Measurements from ENCODE around the gene ATOX1.
A peak's percentile ranks its signal among the peaks of the same experiment; 100 is the strongest.

Gene ATOX1

GRCh38 chr5:151771259-151772028 is 13.0 kb upstream of the ATOX1 start, which contains the start of gene G3BP1 (continued):
- TF ChIP-seq ZEB2 (tag by site-specific recombination; IDR thresholded peaks at IDR 0.05) (peak; percentile 42; the same call in 1 of the 2 replicates), ZNF433 (tag by site-specific recombination; IDR thresholded peaks at IDR 0.05; ENCODE audit: low read depth) (no peak), TCF7L2 (IDR thresholded peaks at IDR 0.05; ENCODE audit: borderline replicate concordance, low read depth, low read length) (no peak), ZNF654 (tag by site-specific recombination; IDR thresholded peaks at IDR 0.05; ENCODE audit: low read depth) (peak; percentile 66), ZNF843 (tag by site-specific recombination; IDR thresholded peaks at IDR 0.05) (peak; percentile 23; the same call in 1 of the 2 replicates), KLF1 (tag by site-specific recombination; IDR thresholded peaks at IDR 0.05) (peak; percentile 58), ZNF121 (tag by site-specific recombination; IDR thresholded peaks at IDR 0.05) (no peak), GLIS2 (tag by site-specific recombination; IDR thresholded peaks at IDR 0.05) (no peak; the same call in 1 of the 2 replicates), KLF10 (tag by site-specific recombination; IDR thresholded peaks at IDR 0.05) (peak; percentile 93), ZFHX2 (tag by site-specific recombination; conservative IDR thresholded peaks at IDR 0.05) (peak; percentile 72), SP3 (tag by site-specific recombination; IDR thresholded peaks at IDR 0.05) (peak; percentile 96), ZNF600 (tag by site-specific recombination; IDR thresholded peaks at IDR 0.05) (peak; percentile 41; the same call in 1 of the 2 replicates), KLF9 (tag by site-specific recombination; IDR thresholded peaks at IDR 0.05; ENCODE audit: low read depth) (peak; percentile 81), TRIM28 (IDR thresholded peaks at IDR 0.05; ENCODE audit: borderline replicate concordance, low read length) (0 out of 2 replicates have a peak, but pooled peaks have one; percentile 33), CTCF (tag by site-specific recombination; IDR thresholded peaks at IDR 0.05) (peak; percentile 69), ZNF394 (tag by site-specific recombination; IDR thresholded peaks at IDR 0.05; ENCODE audit: borderline replicate concordance) (peak; percentile 33; the same call in 1 of the 2 replicates), ZNF324 (tag by site-specific recombination; IDR thresholded peaks at IDR 0.05) (peak; percentile 41; the same call in 1 of the 2 replicates), HOXA7 (CRISPR knock-in tag; IDR thresholded peaks at IDR 0.05; ENCODE audit: borderline replicate concordance) (no peak), ZNF623 (tag by site-specific recombination; IDR thresholded peaks at IDR 0.05) (no peak), ZNF2 (tag by site-specific recombination; IDR thresholded peaks at IDR 0.05) (peak; percentile 56), ZNF501 (tag by site-specific recombination; IDR thresholded peaks at IDR 0.05) (0 out of 2 replicates have a peak, but pooled peaks have one; percentile 50), ZNF580 (tag by site-specific recombination; IDR thresholded peaks at IDR 0.05) (peak; percentile 60), ZSCAN4 (tag by site-specific recombination; IDR thresholded peaks at IDR 0.05) (peak; percentile 34; the same call in 1 of the 2 replicates)
- TF ChIP-seq, protein P1, sequence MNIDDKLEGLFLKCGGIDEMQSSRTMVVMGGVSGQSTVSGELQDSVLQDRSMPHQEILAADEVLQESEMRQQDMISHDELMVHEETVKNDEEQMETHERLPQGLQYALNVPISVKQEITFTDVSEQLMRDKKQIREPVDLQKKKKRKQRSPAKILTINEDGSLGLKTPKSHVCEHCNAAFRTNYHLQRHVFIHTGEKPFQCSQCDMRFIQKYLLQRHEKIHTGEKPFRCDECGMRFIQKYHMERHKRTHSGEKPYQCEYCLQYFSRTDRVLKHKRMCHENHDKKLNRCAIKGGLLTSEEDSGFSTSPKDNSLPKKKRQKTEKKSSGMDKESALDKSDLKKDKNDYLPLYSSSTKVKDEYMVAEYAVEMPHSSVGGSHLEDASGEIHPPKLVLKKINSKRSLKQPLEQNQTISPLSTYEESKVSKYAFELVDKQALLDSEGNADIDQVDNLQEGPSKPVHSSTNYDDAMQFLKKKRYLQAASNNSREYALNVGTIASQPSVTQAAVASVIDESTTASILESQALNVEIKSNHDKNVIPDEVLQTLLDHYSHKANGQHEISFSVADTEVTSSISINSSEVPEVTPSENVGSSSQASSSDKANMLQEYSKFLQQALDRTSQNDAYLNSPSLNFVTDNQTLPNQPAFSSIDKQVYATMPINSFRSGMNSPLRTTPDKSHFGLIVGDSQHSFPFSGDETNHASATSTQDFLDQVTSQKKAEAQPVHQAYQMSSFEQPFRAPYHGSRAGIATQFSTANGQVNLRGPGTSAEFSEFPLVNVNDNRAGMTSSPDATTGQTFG (tag by site-specific recombination; IDR thresholded peaks at IDR 0.05; ENCODE audit: borderline replicate concordance) = no peak
- TF ChIP-seq, protein P2, sequence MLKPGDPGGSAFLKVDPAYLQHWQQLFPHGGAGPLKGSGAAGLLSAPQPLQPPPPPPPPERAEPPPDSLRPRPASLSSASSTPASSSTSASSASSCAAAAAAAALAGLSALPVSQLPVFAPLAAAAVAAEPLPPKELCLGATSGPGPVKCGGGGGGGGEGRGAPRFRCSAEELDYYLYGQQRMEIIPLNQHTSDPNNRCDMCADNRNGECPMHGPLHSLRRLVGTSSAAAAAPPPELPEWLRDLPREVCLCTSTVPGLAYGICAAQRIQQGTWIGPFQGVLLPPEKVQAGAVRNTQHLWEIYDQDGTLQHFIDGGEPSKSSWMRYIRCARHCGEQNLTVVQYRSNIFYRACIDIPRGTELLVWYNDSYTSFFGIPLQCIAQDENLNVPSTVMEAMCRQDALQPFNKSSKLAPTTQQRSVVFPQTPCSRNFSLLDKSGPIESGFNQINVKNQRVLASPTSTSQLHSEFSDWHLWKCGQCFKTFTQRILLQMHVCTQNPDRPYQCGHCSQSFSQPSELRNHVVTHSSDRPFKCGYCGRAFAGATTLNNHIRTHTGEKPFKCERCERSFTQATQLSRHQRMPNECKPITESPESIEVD (tag by site-specific recombination; IDR thresholded peaks at IDR 0.05) = no peak
- TF ChIP-seq, protein P3, sequence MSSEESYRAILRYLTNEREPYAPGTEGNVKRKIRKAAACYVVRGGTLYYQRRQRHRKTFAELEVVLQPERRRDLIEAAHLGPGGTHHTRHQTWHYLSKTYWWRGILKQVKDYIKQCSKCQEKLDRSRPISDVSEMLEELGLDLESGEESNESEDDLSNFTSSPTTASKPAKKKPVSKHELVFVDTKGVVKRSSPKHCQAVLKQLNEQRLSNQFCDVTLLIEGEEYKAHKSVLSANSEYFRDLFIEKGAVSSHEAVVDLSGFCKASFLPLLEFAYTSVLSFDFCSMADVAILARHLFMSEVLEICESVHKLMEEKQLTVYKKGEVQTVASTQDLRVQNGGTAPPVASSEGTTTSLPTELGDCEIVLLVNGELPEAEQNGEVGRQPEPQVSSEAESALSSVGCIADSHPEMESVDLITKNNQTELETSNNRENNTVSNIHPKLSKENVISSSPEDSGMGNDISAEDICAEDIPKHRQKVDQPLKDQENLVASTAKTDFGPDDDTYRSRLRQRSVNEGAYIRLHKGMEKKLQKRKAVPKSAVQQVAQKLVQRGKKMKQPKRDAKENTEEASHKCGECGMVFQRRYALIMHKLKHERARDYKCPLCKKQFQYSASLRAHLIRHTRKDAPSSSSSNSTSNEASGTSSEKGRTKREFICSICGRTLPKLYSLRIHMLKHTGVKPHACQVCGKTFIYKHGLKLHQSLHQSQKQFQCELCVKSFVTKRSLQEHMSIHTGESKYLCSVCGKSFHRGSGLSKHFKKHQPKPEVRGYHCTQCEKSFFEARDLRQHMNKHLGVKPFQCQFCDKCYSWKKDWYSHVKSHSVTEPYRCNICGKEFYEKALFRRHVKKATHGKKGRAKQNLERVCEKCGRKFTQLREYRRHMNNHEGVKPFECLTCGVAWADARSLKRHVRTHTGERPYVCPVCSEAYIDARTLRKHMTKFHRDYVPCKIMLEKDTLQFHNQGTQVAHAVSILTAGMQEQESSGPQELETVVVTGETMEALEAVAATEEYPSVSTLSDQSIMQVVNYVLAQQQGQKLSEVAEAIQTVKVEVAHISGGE (tag by site-specific recombination; conservative IDR thresholded peaks at IDR 0.05; ENCODE audit: low read depth) = peak; percentile 64
